ENCODE measurements around the gene NOP9.
A peak's percentile ranks its signal among the peaks of the same experiment; 100 is the strongest.

Gene NOP9

GRCh38 chr14:24310646-24311604 is 11.3 kb downstream of the NOP9 start, which contains the start of gene LTB4R:
Gene LTB4R, plus strand, starts transcription at chr14:24311502. Its CDS starts 4,150 bp downstream, at chr14:24315652.
- Mint-ChIP-seq H3K4me1 (peaks cover 5% of the 10 kb centered on the region), H3K27me3 (ENCODE audit: low read depth) (no peaks in the 10 kb centered on the region), H3K4me3 (no peak within 1 kb of the TSS), H3K27ac (no peak within 1 kb of the TSS), H3K9me3 (no peaks in the 10 kb centered on the region), H3K36me3 (ENCODE audit: low read depth) (peaks cover 21% of the 10 kb centered on the region)
- TF ChIP-seq CTCF (IDR thresholded peaks at IDR 0.05; ENCODE audit: unreplicated experiment in 3 of 3) = no peak

- Mint-ChIP-seq H3K36me3 (ENCODE audit: low read depth) (peaks cover 11% of the 10 kb centered on the region), H3K27me3 (ENCODE audit: low read depth) (no peaks in the 10 kb centered on the region), H3K9me3 (no peaks in the 10 kb centered on the region), H3K4me1 (peaks cover 5% of the 10 kb centered on the region), H3K4me3 (no peak overlapping the region), H3K27ac (no peak overlapping the region)
- TF ChIP-seq CTCF (IDR thresholded peaks at IDR 0.05; ENCODE audit: unreplicated experiment in 3 of 3) = no peak
Measured at GRCh38 chr14:24311837-24312615, 12.4 kb downstream of the NOP9 start.

DNA sequence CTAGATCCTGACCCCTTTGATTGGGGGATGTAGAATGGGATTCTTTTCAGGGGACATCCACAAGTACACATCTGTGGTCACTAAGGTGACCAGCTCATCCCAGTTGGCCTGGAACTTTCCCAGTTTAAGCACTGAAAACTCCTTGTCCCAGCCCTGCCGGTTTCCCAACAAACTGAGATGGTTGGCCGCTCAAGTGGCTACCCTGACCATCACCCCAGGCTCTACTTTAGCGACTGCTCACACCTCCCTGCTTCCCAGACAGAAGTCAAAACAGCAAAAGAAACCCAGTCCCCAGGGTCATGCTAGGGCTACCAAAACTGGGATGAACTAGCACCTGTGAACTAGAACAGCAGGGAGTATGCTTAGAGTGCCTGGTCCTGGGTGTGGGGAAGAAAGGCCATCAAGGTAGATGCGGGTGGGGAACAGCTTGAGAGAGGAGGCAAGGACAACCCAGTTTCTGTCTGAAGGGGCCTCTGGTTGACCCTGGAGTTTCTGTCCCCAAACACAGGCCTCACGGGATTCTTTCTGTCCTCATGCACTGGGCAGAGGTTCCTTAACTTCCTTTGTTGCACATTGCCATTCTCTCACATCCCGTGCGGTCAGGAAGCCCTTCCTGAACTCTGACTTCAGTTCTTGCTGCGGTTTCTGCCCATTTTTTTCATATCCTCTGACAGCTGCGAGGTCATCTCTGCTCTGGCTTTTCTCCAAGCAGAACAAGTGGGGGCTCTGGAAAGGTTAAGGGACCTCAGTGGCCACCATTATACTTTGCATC is 13.3 kb downstream of the NOP9 start:
- no peak for TF ChIP-seq CTCF (IDR thresholded peaks at IDR 0.05; ENCODE audit: unreplicated experiment in 3 of 3)
- Mint-ChIP-seq H3K27me3 (ENCODE audit: low read depth) (no peaks in the 10 kb centered on the region), H3K36me3 (ENCODE audit: low read depth) (peaks cover 10% of the 10 kb centered on the region), H3K4me1 (peaks cover 4% of the 10 kb centered on the region), H3K27ac (no peak overlapping the region), H3K4me3 (no peak overlapping the region), H3K9me3 (no peaks in the 10 kb centered on the region)

GRCh38 chr14:24313913-24314312 is 14.3 kb downstream of the NOP9 start:
- no peak for TF ChIP-seq CTCF (IDR thresholded peaks at IDR 0.05; ENCODE audit: unreplicated experiment in 3 of 3)
- no peaks in the 10 kb centered on the region for H3K4me1 Mint-ChIP-seq
- H3K36me3 Mint-ChIP-seq (ENCODE audit: low read depth) = peaks cover 7% of the 10 kb centered on the region
- no peaks in the 10 kb centered on the region for H3K9me3 Mint-ChIP-seq
- H3K4me3 Mint-ChIP-seq = no peak overlapping the region
- peaks cover 4% of the 10 kb centered on the region for H3K27me3 Mint-ChIP-seq (ENCODE audit: low read depth)
- peak overlapping the region in 1 of 3 experiments; percentile 33 for H3K27ac Mint-ChIP-seq

- no peak for TF ChIP-seq CTCF (IDR thresholded peaks at IDR 0.05; ENCODE audit: unreplicated experiment in 3 of 3)
- Mint-ChIP-seq H3K36me3 (ENCODE audit: low read depth) (peaks cover 7% of the 10 kb centered on the region), H3K4me3 (no peak overlapping the region), H3K27me3 (ENCODE audit: low read depth) (peaks cover 8% of the 10 kb centered on the region), H3K27ac (peak overlapping the region in 1 of 3 experiments; percentile 33), H3K9me3 (no peaks in the 10 kb centered on the region), H3K4me1 (no peaks in the 10 kb centered on the region)
Measured at GRCh38 chr14:24314377-24315193, 14.9 kb downstream of the NOP9 start.
